ENCODE measurements around the gene IGIP.

Gene IGIP

GRCh38 chr5:140130949-140131733 is 5.4 kb downstream of the IGIP start:
- Histone ChIP-seq H3K4me3 (ENCODE audit: low read length) (no peak overlapping the region), H3K9me3 (ENCODE audit: control insufficient read depth, low read depth, low read length) (no peaks in the 10 kb centered on the region), H3K27me3 (ENCODE audit: control insufficient read depth, insufficient read depth, low read length) (no peaks in the 10 kb centered on the region), H3K9ac (ENCODE audit: low read length) (no peak overlapping the region), H3K4me1 (ENCODE audit: control insufficient read depth, low read depth, low read length) (no peaks in the 10 kb centered on the region), H3K36me3 (ENCODE audit: control insufficient read depth, low read depth, low read length) (no peaks in the 10 kb centered on the region), H3K27ac (ENCODE audit: low read length) (no peak overlapping the region)

GRCh38 chr5:140131967-140132409 is 6.3 kb downstream of the IGIP start:
- H3K9me3 ChIP-seq (ENCODE audit: control insufficient read depth, low read depth, low read length): no peaks in the 10 kb centered on the region
- H3K27ac ChIP-seq (ENCODE audit: low read length): no peak overlapping the region
- no peaks in the 10 kb centered on the region for H3K4me1 ChIP-seq (ENCODE audit: control insufficient read depth, low read depth, low read length)
- no peak overlapping the region for H3K4me3 ChIP-seq (ENCODE audit: low read length)
- H3K36me3 ChIP-seq (ENCODE audit: control insufficient read depth, low read depth, low read length): no peaks in the 10 kb centered on the region
- no peaks in the 10 kb centered on the region for H3K27me3 ChIP-seq (ENCODE audit: control insufficient read depth, insufficient read depth, low read length)
- H3K9ac ChIP-seq (ENCODE audit: low read length): no peak overlapping the region

DNA sequence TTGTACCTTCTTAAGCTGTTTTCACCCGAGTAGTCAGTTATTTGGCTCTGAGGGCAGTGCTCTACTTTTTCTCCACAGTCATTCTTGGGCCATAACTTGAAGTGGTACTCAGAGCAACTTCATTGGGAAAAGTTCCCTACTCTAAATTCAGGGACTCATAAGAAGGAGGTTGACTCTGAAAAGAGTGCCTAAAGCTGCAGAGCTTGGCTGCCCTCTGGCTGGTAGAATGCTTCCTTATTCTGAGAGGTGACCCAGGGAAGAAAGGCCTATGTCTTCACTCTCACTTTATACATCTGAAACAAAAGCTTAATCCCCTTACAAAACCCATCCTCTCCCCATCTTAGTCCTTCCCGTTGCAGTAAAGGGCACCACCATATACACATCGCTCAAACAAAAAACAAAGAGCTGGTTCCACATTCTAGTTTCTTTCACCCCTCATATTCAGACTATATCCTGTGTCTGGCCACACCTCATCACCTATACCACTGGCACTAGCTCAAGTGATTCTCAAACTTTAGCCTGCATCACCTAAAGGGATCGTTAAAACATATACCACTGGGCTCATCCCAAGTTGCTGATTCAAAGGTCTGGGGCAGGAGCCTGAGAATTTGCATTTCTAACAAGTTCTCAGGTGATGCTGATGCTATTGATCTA is 7.9 kb downstream of the IGIP start:
- H3K27ac ChIP-seq (ENCODE audit: low read length): no peak overlapping the region
- H3K4me3 ChIP-seq (ENCODE audit: low read length): no peak overlapping the region
- no peaks in the 10 kb centered on the region for H3K9me3 ChIP-seq (ENCODE audit: control insufficient read depth, low read depth, low read length)
- H3K9ac ChIP-seq (ENCODE audit: low read length): no peak overlapping the region
- H3K4me1 ChIP-seq (ENCODE audit: control insufficient read depth, low read depth, low read length): no peaks in the 10 kb centered on the region
- H3K27me3 ChIP-seq (ENCODE audit: control insufficient read depth, insufficient read depth, low read length): no peaks in the 10 kb centered on the region
- no peaks in the 10 kb centered on the region for H3K36me3 ChIP-seq (ENCODE audit: control insufficient read depth, low read depth, low read length)

GRCh38 chr5:140134277-140134935 is 8.7 kb downstream of the IGIP start:
- no peak overlapping the region for H3K27ac ChIP-seq (ENCODE audit: low read length)
- no peak overlapping the region for H3K4me3 ChIP-seq (ENCODE audit: low read length)
- H3K9ac ChIP-seq (ENCODE audit: low read length): no peak overlapping the region
- no peaks in the 10 kb centered on the region for H3K36me3 ChIP-seq (ENCODE audit: control insufficient read depth, low read depth, low read length)
- no peaks in the 10 kb centered on the region for H3K27me3 ChIP-seq (ENCODE audit: control insufficient read depth, insufficient read depth, low read length)
- no peaks in the 10 kb centered on the region for H3K9me3 ChIP-seq (ENCODE audit: control insufficient read depth, low read depth, low read length)
- H3K4me1 ChIP-seq (ENCODE audit: control insufficient read depth, low read depth, low read length): no peaks in the 10 kb centered on the region

- no peaks in the 10 kb centered on the region for H3K27me3 ChIP-seq (ENCODE audit: control insufficient read depth, insufficient read depth, low read length)
- H3K9me3 ChIP-seq (ENCODE audit: control insufficient read depth, low read depth, low read length): no peaks in the 10 kb centered on the region
- H3K4me3 ChIP-seq (ENCODE audit: low read length): no peak overlapping the region
- H3K27ac ChIP-seq (ENCODE audit: low read length): no peak overlapping the region
- H3K4me1 ChIP-seq (ENCODE audit: control insufficient read depth, low read depth, low read length): no peaks in the 10 kb centered on the region
- no peaks in the 10 kb centered on the region for H3K36me3 ChIP-seq (ENCODE audit: control insufficient read depth, low read depth, low read length)
- no peak overlapping the region for H3K9ac ChIP-seq (ENCODE audit: low read length)
These were observed 9.4 kb downstream of the IGIP start for GRCh38 chr5:140135127-140135526.

GRCh38 chr5:140136624-140137023 is 10.9 kb downstream of the IGIP start:
- Histone ChIP-seq H3K36me3 (ENCODE audit: control insufficient read depth, low read depth, low read length) (no peaks in the 10 kb centered on the region), H3K9me3 (ENCODE audit: control insufficient read depth, low read depth, low read length) (no peaks in the 10 kb centered on the region), H3K27me3 (ENCODE audit: control insufficient read depth, insufficient read depth, low read length) (no peaks in the 10 kb centered on the region), H3K9ac (ENCODE audit: low read length) (no peak overlapping the region), H3K4me3 (ENCODE audit: low read length) (no peak overlapping the region), H3K4me1 (ENCODE audit: control insufficient read depth, low read depth, low read length) (no peaks in the 10 kb centered on the region), H3K27ac (ENCODE audit: low read length) (no peak overlapping the region)

DNA sequence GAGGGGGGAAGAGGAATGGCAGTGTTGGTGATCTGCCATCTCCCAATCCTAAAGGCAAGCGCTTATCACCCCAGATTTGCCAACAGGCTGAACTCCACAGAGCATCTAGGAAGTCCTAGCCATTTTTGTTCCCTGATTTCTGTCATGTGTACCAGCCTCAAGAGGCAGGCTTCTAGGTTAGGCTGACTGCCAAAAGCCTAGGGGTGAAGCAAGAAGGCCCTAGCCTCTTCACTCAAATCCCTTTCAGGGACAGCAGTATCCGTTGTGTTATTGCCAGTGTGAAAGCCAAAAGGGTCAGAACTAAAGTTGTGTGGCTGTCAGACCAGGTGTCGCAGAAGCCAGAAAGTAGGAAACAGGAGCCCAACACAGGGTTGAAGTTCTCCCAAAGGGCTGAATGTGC is 14.7 kb downstream of the IGIP start:
- Histone ChIP-seq H3K27ac (ENCODE audit: low read length) (no peak overlapping the region), H3K9ac (ENCODE audit: low read length) (no peak overlapping the region), H3K4me3 (ENCODE audit: low read length) (no peak overlapping the region), H3K36me3 (ENCODE audit: control insufficient read depth, low read depth, low read length) (no peaks in the 10 kb centered on the region), H3K4me1 (ENCODE audit: control insufficient read depth, low read depth, low read length) (no peaks in the 10 kb centered on the region), H3K9me3 (ENCODE audit: control insufficient read depth, low read depth, low read length) (no peaks in the 10 kb centered on the region), H3K27me3 (ENCODE audit: control insufficient read depth, insufficient read depth, low read length) (peaks cover 11% of the 10 kb centered on the region)

GRCh38 chr5:140141241-140141640 is 15.5 kb downstream of the IGIP start:
- H3K9me3 ChIP-seq (ENCODE audit: control insufficient read depth, low read depth, low read length): no peaks in the 10 kb centered on the region
- H3K4me1 ChIP-seq (ENCODE audit: control insufficient read depth, low read depth, low read length): no peaks in the 10 kb centered on the region
- no peak overlapping the region for H3K27ac ChIP-seq (ENCODE audit: low read length)
- H3K9ac ChIP-seq (ENCODE audit: low read length): no peak overlapping the region
- H3K36me3 ChIP-seq (ENCODE audit: control insufficient read depth, low read depth, low read length): no peaks in the 10 kb centered on the region
- peaks cover 19% of the 10 kb centered on the region for H3K27me3 ChIP-seq (ENCODE audit: control insufficient read depth, insufficient read depth, low read length)
- H3K4me3 ChIP-seq (ENCODE audit: low read length): no peak overlapping the region

- Histone ChIP-seq H3K9ac (ENCODE audit: low read length) (no peak overlapping the region), H3K36me3 (ENCODE audit: control insufficient read depth, low read depth, low read length) (no peaks in the 10 kb centered on the region), H3K9me3 (ENCODE audit: control insufficient read depth, low read depth, low read length) (no peaks in the 10 kb centered on the region), H3K4me3 (ENCODE audit: low read length) (no peak overlapping the region), H3K27me3 (ENCODE audit: control insufficient read depth, insufficient read depth, low read length) (peaks cover 29% of the 10 kb centered on the region), H3K4me1 (ENCODE audit: control insufficient read depth, low read depth, low read length) (peaks cover 3% of the 10 kb centered on the region), H3K27ac (ENCODE audit: low read length) (no peak overlapping the region)
These were observed 16.5 kb downstream of the IGIP start for GRCh38 chr5:140142246-140142645.

GRCh38 chr5:140142856-140143255 is 17.1 kb downstream of the IGIP start:
- Histone ChIP-seq H3K4me1 (ENCODE audit: control insufficient read depth, low read depth, low read length) (peaks cover 3% of the 10 kb centered on the region), H3K27ac (ENCODE audit: low read length) (no peak overlapping the region), H3K36me3 (ENCODE audit: control insufficient read depth, low read depth, low read length) (no peaks in the 10 kb centered on the region), H3K9ac (ENCODE audit: low read length) (no peak overlapping the region), H3K27me3 (ENCODE audit: control insufficient read depth, insufficient read depth, low read length) (peaks cover 35% of the 10 kb centered on the region), H3K9me3 (ENCODE audit: control insufficient read depth, low read depth, low read length) (no peaks in the 10 kb centered on the region), H3K4me3 (ENCODE audit: low read length) (no peak overlapping the region)

DNA sequence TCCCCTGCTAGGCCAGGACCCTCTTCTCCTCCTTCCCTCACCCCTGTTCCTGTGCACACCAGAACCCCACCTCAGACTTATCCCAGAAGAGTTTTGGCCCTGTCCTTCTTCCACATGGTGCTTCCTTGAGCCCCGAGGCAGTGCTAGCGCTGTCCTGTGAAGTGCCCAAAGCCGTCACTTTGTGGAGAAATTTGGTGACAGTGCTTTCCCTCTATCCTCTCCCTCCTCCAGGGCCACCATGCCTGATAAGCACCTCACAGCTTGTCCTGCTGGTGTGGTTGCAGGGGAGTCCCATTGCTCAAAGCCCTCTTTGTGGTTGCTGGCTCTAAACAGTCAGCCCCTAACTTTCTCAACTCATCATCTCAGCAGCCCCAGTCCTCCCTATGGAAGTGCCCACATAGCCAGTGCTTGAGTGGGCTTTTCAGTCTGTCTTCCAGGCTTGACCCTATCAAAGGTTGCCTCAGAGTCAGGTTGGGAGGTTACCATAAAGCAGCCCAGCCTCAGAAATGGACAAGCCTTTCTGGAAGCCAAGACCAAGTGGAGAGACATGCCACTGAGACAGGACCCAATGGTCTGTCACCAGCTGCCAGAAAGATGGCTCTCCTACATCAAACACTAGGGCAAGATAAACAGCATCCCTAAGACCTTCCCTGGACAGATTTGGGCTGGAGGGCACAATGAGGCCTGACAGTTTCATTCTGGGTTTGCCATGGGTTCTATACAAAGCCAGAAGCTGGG is 18.0 kb downstream of the IGIP start:
- peaks cover 3% of the 10 kb centered on the region for H3K4me1 ChIP-seq (ENCODE audit: control insufficient read depth, low read depth, low read length)
- no peak overlapping the region for H3K4me3 ChIP-seq (ENCODE audit: low read length)
- H3K27ac ChIP-seq (ENCODE audit: low read length): no peak overlapping the region
- H3K36me3 ChIP-seq (ENCODE audit: control insufficient read depth, low read depth, low read length): no peaks in the 10 kb centered on the region
- H3K27me3 ChIP-seq (ENCODE audit: control insufficient read depth, insufficient read depth, low read length): peaks cover 42% of the 10 kb centered on the region
- no peak overlapping the region for H3K9ac ChIP-seq (ENCODE audit: low read length)
- H3K9me3 ChIP-seq (ENCODE audit: control insufficient read depth, low read depth, low read length): no peaks in the 10 kb centered on the region

Measured in iPS-18a (cell line).